GM08714 (cell line): ENCODE measurements around the gene MALRD1.

Source experiments
- H3K4me3 ChIP-seq: fragments of 200-500 bp; sonication (Bioruptor generic); 2 replicates; pipeline ENCODE4 v1.5.1; 2014; ENCODE audit warnings: mild to moderate bottlenecking, low read length, inconsistent platforms
- ZNF274 ChIP-seq: IDR thresholded peaks from 2 replicates; pipeline ENCODE4 v1.6.1; 2012; ENCODE audit warnings: mild to moderate bottlenecking, low read depth, low read length

Gene MALRD1

GRCh38 chr10:19563388-19564141 is 515.0 kb downstream of the MALRD1 start:
- no peak for TF ChIP-seq ZNF274

DNA sequence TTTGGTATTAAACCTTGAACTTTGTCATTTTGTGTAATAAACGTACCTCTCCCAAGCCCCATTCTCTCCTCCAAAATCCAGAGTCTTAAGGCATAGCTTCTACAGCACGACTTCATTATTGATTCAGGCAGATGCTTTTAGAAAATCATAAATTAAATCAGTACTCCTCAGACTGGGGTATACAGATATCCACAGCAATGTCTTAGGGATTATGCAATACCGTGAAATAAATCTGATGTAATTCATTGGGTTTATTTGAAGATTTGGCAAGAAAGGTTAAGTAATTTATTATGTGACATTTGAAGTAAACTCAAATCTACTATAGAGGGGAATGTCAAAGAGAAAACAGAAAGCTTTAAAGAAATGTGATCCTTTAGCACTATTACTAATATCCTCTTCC is 521.5 kb downstream of the MALRD1 start:
- no peak for TF ChIP-seq ZNF274
- no peak overlapping the region for H3K4me3 ChIP-seq

More at GRCh38 chr10:19563388-19564141, 515.0 kb downstream of the MALRD1 start:
- no peak overlapping the region for H3K4me3 ChIP-seq

DNA sequence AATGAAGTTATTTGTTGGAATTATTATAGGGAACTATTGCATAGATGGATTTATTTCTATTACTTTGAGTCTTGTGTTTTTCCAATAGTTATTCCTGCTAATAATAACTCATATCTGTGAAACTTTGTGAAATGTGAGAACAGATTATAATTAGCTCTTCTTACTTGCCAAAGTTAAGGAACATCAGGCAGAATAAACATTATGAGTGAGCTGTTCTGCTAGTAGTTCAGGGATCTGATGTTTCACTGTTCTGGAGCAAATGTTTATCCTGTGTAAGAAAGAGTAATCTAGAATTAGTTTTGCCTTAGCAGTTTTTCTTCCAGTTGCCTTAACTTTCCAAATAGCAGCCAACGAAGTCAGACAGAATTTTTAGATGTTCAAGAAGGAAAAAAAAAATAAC is 522.4 kb downstream of the MALRD1 start:
- no peak overlapping the region for H3K4me3 ChIP-seq
- no peak for TF ChIP-seq ZNF274

DNA sequence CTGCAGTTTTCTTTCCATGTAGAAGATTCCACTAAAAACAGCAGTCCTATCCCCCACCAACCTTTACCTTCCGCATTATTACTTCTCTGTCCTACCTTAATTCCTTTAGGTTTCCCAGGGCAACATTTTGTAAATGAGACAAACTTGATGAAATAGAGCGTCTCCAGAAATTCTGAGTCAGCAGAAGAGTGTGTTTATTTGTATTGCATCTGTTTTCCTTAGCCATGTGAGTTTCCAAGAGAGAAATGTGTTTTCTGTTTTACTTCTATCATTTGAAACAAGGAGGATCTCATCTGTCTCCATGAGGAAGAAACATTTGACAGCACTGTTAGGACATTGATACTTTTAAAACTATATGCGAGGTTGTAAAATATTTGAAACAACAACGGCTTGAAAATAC is 523.5 kb downstream of the MALRD1 start:
- H3K4me3 ChIP-seq: no peak overlapping the region
- no peak for TF ChIP-seq ZNF274

DNA sequence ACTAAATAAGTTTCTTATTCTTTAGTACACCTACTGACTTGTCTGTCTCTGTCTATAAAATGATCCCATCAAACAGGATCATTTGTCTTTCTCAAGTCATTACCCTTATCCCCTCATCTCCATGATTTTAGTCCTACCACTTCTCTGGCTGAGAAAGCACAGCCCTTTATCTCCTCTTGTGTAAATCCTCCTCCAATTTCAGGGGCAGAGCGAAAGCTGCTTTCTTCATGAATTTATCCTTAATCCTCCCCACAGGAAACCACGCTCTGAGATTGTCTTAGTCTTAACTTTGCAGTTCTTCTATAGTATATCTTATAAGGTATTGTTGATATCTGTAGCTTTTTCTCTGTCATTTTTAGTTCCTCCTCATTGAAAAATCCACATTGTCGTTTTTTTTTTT is 528.0 kb downstream of the MALRD1 start:
- no peak for TF ChIP-seq ZNF274
- H3K4me3 ChIP-seq: no peak overlapping the region

DNA sequence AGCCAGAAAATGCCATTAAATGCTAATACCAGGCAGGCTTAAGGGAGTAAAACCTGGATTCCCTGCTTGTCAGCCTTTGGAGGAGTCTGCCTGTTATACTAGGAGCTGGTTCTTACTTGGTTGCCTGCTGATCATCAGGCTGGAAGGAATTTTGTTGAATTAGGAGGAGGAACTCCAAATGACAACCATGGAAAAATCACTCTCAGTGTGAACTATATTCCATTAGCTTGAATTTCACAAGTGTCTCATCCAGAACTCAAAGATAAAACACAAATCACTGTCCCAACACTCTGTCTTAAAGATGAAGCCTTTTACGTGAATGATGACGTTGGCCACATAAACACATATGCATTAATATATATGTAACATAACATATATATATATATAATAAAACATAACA is 528.8 kb downstream of the MALRD1 start:
- no peak for TF ChIP-seq ZNF274

DNA sequence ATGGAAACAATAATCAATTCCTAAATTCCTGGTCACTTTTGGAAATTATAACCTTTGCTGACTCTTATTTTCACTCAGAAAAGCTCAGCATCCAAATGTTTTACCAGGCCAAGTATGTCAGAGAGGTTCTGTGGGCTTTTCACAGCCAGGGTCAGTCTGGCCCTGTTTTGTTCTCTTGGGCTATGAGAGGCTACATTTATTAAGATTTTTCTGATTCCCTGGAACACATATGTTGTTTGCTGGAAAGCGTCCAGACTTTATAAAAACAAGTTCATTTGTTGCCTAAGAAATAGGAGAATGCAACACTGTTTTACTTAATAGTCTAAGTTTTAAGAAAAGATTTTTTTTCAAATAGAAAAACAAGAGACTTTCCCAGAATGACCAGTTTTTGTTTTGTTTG is 529.2 kb downstream of the MALRD1 start:
- no peak overlapping the region for H3K4me3 ChIP-seq
- TF ChIP-seq ZNF274: no peak

More for the DNA sequence above, 528.8 kb downstream of the MALRD1 start:
- no peak overlapping the region for H3K4me3 ChIP-seq

GRCh38 chr10:19578571-19578970 is 530.0 kb downstream of the MALRD1 start:
- H3K4me3 ChIP-seq: no peak overlapping the region
- no peak for TF ChIP-seq ZNF274

DNA sequence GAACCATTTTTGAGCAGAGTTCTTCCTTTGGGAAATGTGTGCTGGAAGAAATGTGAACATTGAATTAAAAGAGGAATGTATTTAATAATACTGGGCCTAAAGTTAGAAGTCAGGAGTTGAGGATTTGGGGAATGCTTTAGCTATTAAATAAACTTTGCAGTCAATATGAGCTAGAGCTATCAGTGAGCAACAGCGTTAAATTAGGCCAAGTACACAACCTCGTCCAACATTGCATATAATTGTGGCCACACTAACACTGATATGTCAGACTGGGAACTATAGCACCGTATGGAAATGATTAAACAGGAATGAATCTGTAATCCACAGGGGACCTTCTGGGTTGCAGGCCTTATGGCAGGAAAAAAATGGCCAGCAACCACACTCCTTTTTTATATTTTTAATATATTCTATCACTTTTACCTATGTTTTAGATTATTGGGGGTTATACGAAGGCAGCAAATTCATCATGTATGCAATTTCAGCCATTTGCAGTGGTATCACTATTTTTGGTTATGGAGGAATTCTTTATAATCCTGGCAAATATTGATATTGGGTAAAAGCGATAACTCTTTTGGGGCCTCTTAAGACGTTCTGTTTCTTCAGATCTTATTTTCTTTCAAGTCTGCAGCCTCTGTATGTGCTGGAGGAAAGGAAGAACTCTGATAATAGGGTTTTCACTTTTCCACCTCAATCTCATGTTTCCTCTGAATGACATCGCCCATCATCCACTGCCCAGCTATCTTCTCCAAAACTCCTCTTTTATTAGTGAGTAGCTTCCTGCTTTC is 531.4 kb downstream of the MALRD1 start:
- TF ChIP-seq ZNF274: no peak
- H3K4me3 ChIP-seq: no peak overlapping the region

- no peak overlapping the region for H3K4me3 ChIP-seq
- TF ChIP-seq ZNF274: no peak
Observed at GRCh38 chr10:19580691-19581090, 532.1 kb downstream of the MALRD1 start.

- H3K4me3 ChIP-seq: no peak overlapping the region
- TF ChIP-seq ZNF274: no peak
Observed at GRCh38 chr10:19588608-19589007, 540.0 kb downstream of the MALRD1 start.

- no peak for TF ChIP-seq ZNF274
- H3K4me3 ChIP-seq: no peak overlapping the region
Observed at GRCh38 chr10:19592276-19592675, 543.7 kb downstream of the MALRD1 start.

DNA sequence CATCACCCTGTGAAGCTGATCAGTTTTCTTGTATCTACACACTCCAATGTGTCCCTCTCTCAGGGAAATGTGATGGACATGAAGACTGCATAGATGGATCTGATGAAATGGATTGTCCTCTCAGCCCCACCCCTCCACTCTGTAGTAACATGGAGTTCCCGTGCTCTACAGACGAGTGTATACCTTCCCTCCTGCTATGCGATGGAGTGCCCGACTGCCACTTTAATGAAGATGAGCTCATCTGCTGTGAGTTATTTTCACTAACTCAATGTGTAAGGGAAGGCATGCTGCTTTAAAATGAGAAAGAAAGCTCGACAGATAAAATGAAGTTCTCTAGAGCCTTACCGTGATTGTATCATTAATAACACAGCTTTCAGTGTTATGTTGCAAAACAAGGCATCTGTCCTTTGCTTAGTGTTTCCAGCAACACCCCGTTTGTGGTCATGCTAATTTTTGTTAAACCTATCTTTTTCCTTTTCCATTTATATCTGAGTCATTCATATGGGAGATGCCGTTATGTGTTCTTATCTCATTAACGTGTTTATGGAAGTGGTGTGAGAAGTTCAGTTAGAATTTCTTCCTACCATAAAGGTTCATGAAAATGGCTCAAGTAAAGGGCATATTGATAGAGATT is 546.7 kb downstream of the MALRD1 start:
- no peak for TF ChIP-seq ZNF274
- no peak overlapping the region for H3K4me3 ChIP-seq

DNA sequence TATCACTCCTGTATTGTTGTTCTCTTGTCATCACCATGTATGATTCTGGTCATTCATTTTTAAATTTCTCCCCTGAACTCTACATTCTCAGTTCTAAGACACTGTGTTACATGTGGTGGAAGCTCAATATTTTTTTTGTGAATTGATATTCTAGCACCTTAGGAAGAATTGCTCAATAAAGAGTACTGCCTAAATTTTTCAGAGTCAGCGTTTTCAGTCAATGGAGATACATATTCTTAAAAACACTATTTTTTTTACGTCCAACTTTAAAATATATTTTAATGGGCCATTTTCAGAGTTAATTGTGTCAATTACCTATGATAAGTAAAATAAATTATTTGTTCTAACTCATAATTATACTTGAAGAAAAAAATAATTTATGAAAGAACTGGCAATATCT is 557.2 kb downstream of the MALRD1 start:
- no peak for TF ChIP-seq ZNF274

DNA sequence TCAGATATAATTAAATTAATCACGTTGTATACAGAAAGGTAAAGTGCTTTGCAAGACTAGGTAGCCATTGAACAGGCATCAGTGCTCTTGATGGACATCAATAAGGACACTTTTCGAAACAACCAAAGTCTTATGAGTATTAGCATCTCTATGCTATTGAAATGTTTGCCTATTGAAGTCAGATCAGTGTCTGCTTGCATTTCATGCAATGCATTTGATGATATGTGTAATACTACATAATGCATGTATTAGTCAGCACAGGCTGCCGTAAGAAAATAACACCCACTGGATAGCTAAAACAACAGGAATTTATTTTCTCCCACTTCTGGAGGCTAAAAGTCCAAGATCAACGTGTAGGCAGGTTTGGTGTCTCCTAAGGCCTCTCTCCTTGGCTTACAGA is 558.4 kb downstream of the MALRD1 start:
- TF ChIP-seq ZNF274: no peak

More for the DNA sequence above, 557.2 kb downstream of the MALRD1 start:
- no peak overlapping the region for H3K4me3 ChIP-seq

More for the DNA sequence above, 558.4 kb downstream of the MALRD1 start:
- H3K4me3 ChIP-seq: no peak overlapping the region
